ENCODE data around the gene STPG3. TPM values are rescaled to one million over a fixed set of nuclear protein-coding genes. Genes with fewer than 3 reads are reported as not detected.

The STPG3 gene
- total and polyA plus RNA-seq, 4 donors: not detected

GRCh38 chr9:137229903-137230704 is 21.0 kb upstream of the STPG3 start:
- Histone ChIP-seq H3K9ac (ENCODE audit: low read depth in 1 of 2, low read length in 2 of 2) (no peak overlapping the region), H3K27me3 (ENCODE audit: control insufficient read depth in 4 of 4, insufficient read depth in 4 of 4, low read length in 3 of 4) (no peaks in the 10 kb centered on the region), H3K9me3 (ENCODE audit: control insufficient read depth in 4 of 4, low read length in 3 of 4) (no peaks in the 10 kb centered on the region), H3K36me3 (ENCODE audit: control insufficient read depth in 4 of 4, insufficient read depth in 3 of 4, low read depth in 1 of 4, low read length in 3 of 4) (no peaks in the 10 kb centered on the region), H3K4me3 (ENCODE audit: low read depth in 1 of 3, low read length in 3 of 3) (no peak overlapping the region), H3K27ac (ENCODE audit: low read depth in 1 of 2, low read length in 2 of 2) (no peak overlapping the region), H3K4me1 (ENCODE audit: control insufficient read depth in 4 of 4, insufficient read depth in 4 of 4, low read length in 3 of 4) (peaks cover 0 to 4% (median 0%) of the 10 kb centered on the region in 4 donors)
- TF ChIP-seq HNF4A (conservative IDR thresholded peaks at IDR 0.05) (no peak), HNF4G (IDR thresholded peaks at IDR 0.05) (no peak), JUND (IDR thresholded peaks at IDR 0.05) (no peak), FOXA2 (IDR thresholded peaks at IDR 0.05) (no peak), FOXA1 (IDR thresholded peaks at IDR 0.05) (no peak), EGR1 (IDR thresholded peaks at IDR 0.05; ENCODE audit: low read depth in 2 of 2) (no peak), MAX (IDR thresholded peaks at IDR 0.05) (no peak), SP1 (IDR thresholded peaks at IDR 0.05) (no peak), TAF1 (conservative IDR thresholded peaks at IDR 0.05) (no peak), ATF3 (IDR thresholded peaks at IDR 0.05) (no peak), RXRA (IDR thresholded peaks at IDR 0.05) (no peak), CTCF (IDR thresholded peaks at IDR 0.05; ENCODE audit: low read depth, low read length, missing input control) (no peak), REST (IDR thresholded peaks at IDR 0.05) (no peak), ZBTB33 (IDR thresholded peaks at IDR 0.05) (no peak), GABPA (IDR thresholded peaks at IDR 0.05 in 1 of 2, conservative IDR thresholded peaks at IDR 0.05 in 1 of 2) (no peak), NR2F2 (IDR thresholded peaks at IDR 0.05) (no peak), RAD21 (IDR thresholded peaks at IDR 0.05) (no peak)
- DNase-seq (ENCODE audit: low spot score): no peak
- WGBS: 45% methylated on average over 31 of the region's 31 CpGs

All from liver (tissue), 9 donors.